ENCODE measurements around the gene TSGA10IP.

TSGA10IP gene

DNA sequence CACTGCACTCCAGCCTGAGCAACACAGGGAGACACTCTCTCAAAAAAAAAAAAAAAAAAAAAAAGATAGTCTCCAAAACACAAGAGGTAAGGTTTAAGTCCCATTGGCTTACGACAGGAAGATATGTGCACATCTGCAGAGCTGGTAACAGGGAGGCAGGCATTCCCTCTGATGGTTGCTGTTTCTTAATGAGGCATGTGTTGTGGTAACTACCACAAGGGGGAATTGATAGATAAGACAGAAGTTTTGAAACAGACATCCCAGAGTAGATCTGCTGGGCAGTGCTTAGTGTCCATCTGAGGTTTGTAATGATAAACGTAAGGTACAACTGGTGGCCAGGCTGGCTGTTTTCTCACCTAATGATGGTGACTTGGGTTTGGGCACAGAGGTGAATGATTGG is 52.0 kb downstream of the TSGA10IP start:
- TF ChIP-seq, protein P1, sequence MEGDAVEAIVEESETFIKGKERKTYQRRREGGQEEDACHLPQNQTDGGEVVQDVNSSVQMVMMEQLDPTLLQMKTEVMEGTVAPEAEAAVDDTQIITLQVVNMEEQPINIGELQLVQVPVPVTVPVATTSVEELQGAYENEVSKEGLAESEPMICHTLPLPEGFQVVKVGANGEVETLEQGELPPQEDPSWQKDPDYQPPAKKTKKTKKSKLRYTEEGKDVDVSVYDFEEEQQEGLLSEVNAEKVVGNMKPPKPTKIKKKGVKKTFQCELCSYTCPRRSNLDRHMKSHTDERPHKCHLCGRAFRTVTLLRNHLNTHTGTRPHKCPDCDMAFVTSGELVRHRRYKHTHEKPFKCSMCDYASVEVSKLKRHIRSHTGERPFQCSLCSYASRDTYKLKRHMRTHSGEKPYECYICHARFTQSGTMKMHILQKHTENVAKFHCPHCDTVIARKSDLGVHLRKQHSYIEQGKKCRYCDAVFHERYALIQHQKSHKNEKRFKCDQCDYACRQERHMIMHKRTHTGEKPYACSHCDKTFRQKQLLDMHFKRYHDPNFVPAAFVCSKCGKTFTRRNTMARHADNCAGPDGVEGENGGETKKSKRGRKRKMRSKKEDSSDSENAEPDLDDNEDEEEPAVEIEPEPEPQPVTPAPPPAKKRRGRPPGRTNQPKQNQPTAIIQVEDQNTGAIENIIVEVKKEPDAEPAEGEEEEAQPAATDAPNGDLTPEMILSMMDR (IDR thresholded peaks at IDR 0.05; ENCODE audit: low read depth, low read length, missing control alignments) = no peak
- H3K4me3 ChIP-seq (ENCODE audit: low read depth, low read length) = no peak overlapping the region
- DNase-seq (ENCODE audit: low read depth) = no peak

- DNase-seq (ENCODE audit: low read depth) = peak; percentile 96
- TF ChIP-seq, protein P1 (IDR thresholded peaks at IDR 0.05; ENCODE audit: low read depth, low read length, missing control alignments) = no peak
Observed at GRCh38 chr11:66001942-66002647, 56.8 kb downstream of the TSGA10IP start, which contains the start of the genes BANF1 and EIF1AD. TSS of gene BANF1 (plus strand) at chr11:66002503. CDS start at chr11:66003251, 748 bp downstream. TSS of gene EIF1AD (minus strand) at chr11:66002157. CDS start at chr11:66000389, 1,768 bp downstream.

GRCh38 chr11:66002648-66003225 is 57.5 kb downstream of the TSGA10IP start:
- DNase-seq (ENCODE audit: low read depth) = no peak
- peak overlapping the region; percentile 78 for H3K4me3 ChIP-seq (ENCODE audit: low read depth, low read length)
- TF ChIP-seq, protein P1 (IDR thresholded peaks at IDR 0.05; ENCODE audit: low read depth, low read length, missing control alignments) = no peak

More at GRCh38 chr11:66001942-66002647, 56.8 kb downstream of the TSGA10IP start, which contains the start of the genes BANF1 and EIF1AD:
- H3K4me3 ChIP-seq (ENCODE audit: low read depth, low read length) = peak within 1 kb of the TSS; percentile 78

DNA sequence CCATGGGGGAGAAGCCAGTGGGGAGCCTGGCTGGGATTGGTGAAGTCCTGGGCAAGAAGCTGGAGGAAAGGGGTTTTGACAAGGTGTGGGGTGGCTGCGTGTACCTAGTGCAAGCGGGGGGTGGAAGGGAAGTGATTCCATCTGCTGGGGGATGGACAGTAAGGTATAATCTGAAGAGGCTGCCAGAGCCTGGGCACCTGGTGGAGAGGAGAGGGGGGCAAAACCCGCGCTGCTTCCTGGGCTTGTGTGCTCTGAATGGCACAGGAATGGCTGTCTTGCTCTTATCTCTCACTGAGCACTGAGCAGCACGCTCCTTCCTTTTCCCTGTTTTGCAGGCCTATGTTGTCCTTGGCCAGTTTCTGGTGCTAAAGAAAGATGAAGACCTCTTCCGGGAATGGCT is 58.0 kb downstream of the TSGA10IP start:
- DNase-seq (ENCODE audit: low read depth) = no peak
- peak overlapping the region; percentile 78 for H3K4me3 ChIP-seq (ENCODE audit: low read depth, low read length)
- TF ChIP-seq, protein P1 (IDR thresholded peaks at IDR 0.05; ENCODE audit: low read depth, low read length, missing control alignments) = no peak

- H3K4me3 ChIP-seq (ENCODE audit: low read depth, low read length) = no peak overlapping the region
- DNase-seq (ENCODE audit: low read depth) = no peak
- TF ChIP-seq, protein P1 (IDR thresholded peaks at IDR 0.05; ENCODE audit: low read depth, low read length, missing control alignments) = no peak
Observed at GRCh38 chr11:66004186-66004585, 58.9 kb downstream of the TSGA10IP start.

GRCh38 chr11:66006134-66006890 is 61.0 kb downstream of the TSGA10IP start:
- DNase-seq (ENCODE audit: low read depth) = no peak
- TF ChIP-seq, protein P1 (IDR thresholded peaks at IDR 0.05; ENCODE audit: low read depth, low read length, missing control alignments) = no peak

More at GRCh38 chr11:66006134-66006890, 61.0 kb downstream of the TSGA10IP start:
- H3K4me3 ChIP-seq (ENCODE audit: low read depth, low read length) = no peak overlapping the region
